Stimulated activated effector memory CD8-positive, alpha-beta T cell treated with anti-CD3 and anti-CD28 coated beads, Interleukin-12 subunit alpha, Interleukin-12 subunit beta, amount 100 ng/mL, for 72 hours (primary cell): ENCODE measurements around the gene SFXN3.
A peak's percentile ranks its signal among the peaks of the same experiment; 100 is the strongest.

Source experiments
- ATAC-seq: fragments of 150-1000 bp; cut with Tn5 transposase; 2 replicates; pipeline ENCODE4 v1.10.0; 2021
- DNase-seq, 2 donors: peaks; one replicate each; pipeline ENCODE4 v3.0.0; 2021 to 2022; ENCODE audit warnings: low spot score in 2 of 2
- H3K27ac Mint-ChIP-seq: one replicate; pipeline ENCODE4 v1.8.0; 2022; ENCODE audit warnings: mild to moderate bottlenecking, mixed read lengths
- H3K36me3 Mint-ChIP-seq: one replicate; pipeline ENCODE4 v1.8.0; 2022; ENCODE audit warnings: mild to moderate bottlenecking, mixed read lengths
- H3K4me1 Mint-ChIP-seq: one replicate; pipeline ENCODE4 v1.8.0; 2022; ENCODE audit warnings: mixed read lengths
- H3K4me3 Mint-ChIP-seq: one replicate; pipeline ENCODE4 v1.8.0; 2022; ENCODE audit warnings: mild to moderate bottlenecking, mixed read lengths
- H3K9me3 Mint-ChIP-seq: one replicate; pipeline ENCODE4 v1.8.0; 2022; ENCODE audit warnings: mixed read lengths

The SFXN3 gene

GRCh38 chr10:101007915-101008822 lies 22.9 kb upstream of the SFXN3 start:
- H3K36me3 Mint-ChIP-seq: no peaks in the 10 kb centered on the region

GRCh38 chr10:101008823-101009423 lies 22.1 kb upstream of the SFXN3 start:
- no peak overlapping the region for H3K27ac Mint-ChIP-seq
- H3K4me3 Mint-ChIP-seq: no peak overlapping the region
- no peaks in the 10 kb centered on the region for H3K36me3 Mint-ChIP-seq
- peaks cover 12% of the 10 kb centered on the region for H3K4me1 Mint-ChIP-seq
- DNase-seq (no peak), ATAC-seq (no peak)
- no peaks in the 10 kb centered on the region for H3K9me3 Mint-ChIP-seq

More at GRCh38 chr10:101007915-101008822, 22.9 kb upstream of the SFXN3 start:
- no peak overlapping the region for H3K27ac Mint-ChIP-seq
- H3K9me3 Mint-ChIP-seq: no peaks in the 10 kb centered on the region
- peaks cover 7% of the 10 kb centered on the region for H3K4me1 Mint-ChIP-seq
- ATAC-seq: no peak
- DNase-seq: no peak
- no peak overlapping the region for H3K4me3 Mint-ChIP-seq

GRCh38 chr10:101010329-101010728 lies 20.7 kb upstream of the SFXN3 start:
- ATAC-seq (no peak), DNase-seq (no peak)
- Mint-ChIP-seq H3K9me3 (no peaks in the 10 kb centered on the region), H3K27ac (no peak overlapping the region), H3K4me3 (no peak overlapping the region), H3K4me1 (peaks cover 26% of the 10 kb centered on the region), H3K36me3 (no peaks in the 10 kb centered on the region)

- H3K4me3 Mint-ChIP-seq: no peak overlapping the region
- ATAC-seq (no peak), DNase-seq (no peak)
- H3K27ac Mint-ChIP-seq: no peak overlapping the region
- H3K4me1 Mint-ChIP-seq: peaks cover 28% of the 10 kb centered on the region
- H3K9me3 Mint-ChIP-seq: no peaks in the 10 kb centered on the region
- no peaks in the 10 kb centered on the region for H3K36me3 Mint-ChIP-seq
Observed at GRCh38 chr10:101011517-101012423, 19.3 kb upstream of the SFXN3 start.

- Mint-ChIP-seq H3K27ac (peak overlapping the region; percentile 70), H3K4me1 (peaks cover 28% of the 10 kb centered on the region), H3K9me3 (no peaks in the 10 kb centered on the region), H3K36me3 (peaks cover 4% of the 10 kb centered on the region), H3K4me3 (peak overlapping the region; percentile 32)
- DNase-seq (peak; percentile 73 to 89), ATAC-seq (peak; percentile 92)
Observed at GRCh38 chr10:101012525-101013364, 18.3 kb upstream of the SFXN3 start.

- DNase-seq (no peak), ATAC-seq (no peak)
- peaks cover 31% of the 10 kb centered on the region for H3K4me1 Mint-ChIP-seq
- peaks cover 6% of the 10 kb centered on the region for H3K36me3 Mint-ChIP-seq
- peak overlapping the region; percentile 32 for H3K4me3 Mint-ChIP-seq
- H3K27ac Mint-ChIP-seq: peak overlapping the region; percentile 70
- H3K9me3 Mint-ChIP-seq: no peaks in the 10 kb centered on the region
Observed at GRCh38 chr10:101013365-101013825, 17.6 kb upstream of the SFXN3 start.

GRCh38 chr10:101014230-101014884 lies 16.7 kb upstream of the SFXN3 start:
- Mint-ChIP-seq H3K4me3 (no peak overlapping the region), H3K4me1 (peaks cover 40% of the 10 kb centered on the region), H3K36me3 (peaks cover 6% of the 10 kb centered on the region), H3K9me3 (no peaks in the 10 kb centered on the region), H3K27ac (no peak overlapping the region)
- DNase-seq: peak; percentile 79 to 90
- peak; percentile 37 for ATAC-seq

- Mint-ChIP-seq H3K4me3 (no peak overlapping the region), H3K9me3 (no peaks in the 10 kb centered on the region), H3K4me1 (peaks cover 44% of the 10 kb centered on the region), H3K36me3 (peaks cover 6% of the 10 kb centered on the region), H3K27ac (no peak overlapping the region)
- DNase-seq (no peak), ATAC-seq (peak; percentile 44)
Observed at GRCh38 chr10:101014966-101015581, 16.0 kb upstream of the SFXN3 start.

- no peak for DNase-seq
- H3K4me3 Mint-ChIP-seq: no peak overlapping the region
- peaks cover 44% of the 10 kb centered on the region for H3K4me1 Mint-ChIP-seq
- H3K27ac Mint-ChIP-seq: no peak overlapping the region
- no peaks in the 10 kb centered on the region for H3K9me3 Mint-ChIP-seq
- ATAC-seq: no peak
- peaks cover 6% of the 10 kb centered on the region for H3K36me3 Mint-ChIP-seq
Observed at GRCh38 chr10:101015582-101015973, 15.5 kb upstream of the SFXN3 start.

GRCh38 chr10:101016814-101017213 lies 14.2 kb upstream of the SFXN3 start:
- peaks cover 44% of the 10 kb centered on the region for H3K4me1 Mint-ChIP-seq
- no peak overlapping the region for H3K27ac Mint-ChIP-seq
- DNase-seq: no peak
- peaks cover 6% of the 10 kb centered on the region for H3K36me3 Mint-ChIP-seq
- ATAC-seq: no peak
- no peak overlapping the region for H3K4me3 Mint-ChIP-seq
- no peaks in the 10 kb centered on the region for H3K9me3 Mint-ChIP-seq

GRCh38 chr10:101018118-101018599 lies 12.9 kb upstream of the SFXN3 start:
- Mint-ChIP-seq H3K9me3 (no peaks in the 10 kb centered on the region), H3K4me3 (no peak overlapping the region), H3K4me1 (peaks cover 37% of the 10 kb centered on the region), H3K27ac (no peak overlapping the region), H3K36me3 (peaks cover 6% of the 10 kb centered on the region)
- ATAC-seq (no peak), DNase-seq (no peak)

GRCh38 chr10:101018600-101019439 lies 12.2 kb upstream of the SFXN3 start:
- H3K4me3 Mint-ChIP-seq: no peak overlapping the region
- H3K4me1 Mint-ChIP-seq: peaks cover 33% of the 10 kb centered on the region
- H3K27ac Mint-ChIP-seq: no peak overlapping the region
- peak; percentile 83 for ATAC-seq
- DNase-seq: peak; percentile 81 to 90
- H3K9me3 Mint-ChIP-seq: no peaks in the 10 kb centered on the region
- peaks cover 6% of the 10 kb centered on the region for H3K36me3 Mint-ChIP-seq

- Mint-ChIP-seq H3K27ac (no peak overlapping the region), H3K9me3 (no peaks in the 10 kb centered on the region), H3K4me3 (no peak overlapping the region), H3K36me3 (peaks cover 6% of the 10 kb centered on the region), H3K4me1 (peaks cover 27% of the 10 kb centered on the region)
- DNase-seq: no peak
- no peak for ATAC-seq
Observed at GRCh38 chr10:101019440-101019703, 11.7 kb upstream of the SFXN3 start.
